ENCODE results near the gene PIP5K1C.

PIP5K1C gene

GRCh38 chr19:3695124-3695733, 5.0 kb downstream of the PIP5K1C start:
- DNase-seq, result no peak

- DNase-seq, result no peak
These were observed 5.7 kb downstream of the PIP5K1C start for GRCh38 chr19:3694361-3695123.

- no peak for DNase-seq
These were observed 7.0 kb downstream of the PIP5K1C start for GRCh38 chr19:3693025-3693925.

- no peak for DNase-seq
These were observed 7.9 kb downstream of the PIP5K1C start for GRCh38 chr19:3692141-3693024.

GRCh38 chr19:3691726-3692125, 8.5 kb downstream of the PIP5K1C start:
- no peak for DNase-seq

- no peak for DNase-seq
These were observed 8.9 kb downstream of the PIP5K1C start for GRCh38 chr19:3691372-3691716.

- DNase-seq, result no peak
These were observed 9.5 kb downstream of the PIP5K1C start for GRCh38 chr19:3690551-3691371.

- no peak for DNase-seq
These were observed 12.2 kb downstream of the PIP5K1C start for GRCh38 chr19:3687774-3688706.

- no peak for DNase-seq
These were observed 12.9 kb downstream of the PIP5K1C start for GRCh38 chr19:3687393-3687773.

- DNase-seq, result no peak
These were observed 15.4 kb downstream of the PIP5K1C start for GRCh38 chr19:3684817-3685410.

- peak in 3 of 51 donors; percentile 16 to 56 (median 34) for DNase-seq
These were observed 16.0 kb downstream of the PIP5K1C start for GRCh38 chr19:3684054-3684816.

GRCh38 chr19:3683405-3684053, 16.7 kb downstream of the PIP5K1C start:
- DNase-seq, result no peak

- DNase-seq, result no peak
These were observed 17.4 kb downstream of the PIP5K1C start for GRCh38 chr19:3682741-3683404.

GRCh38 chr19:3682286-3682685, 18.0 kb downstream of the PIP5K1C start:
- no peak for DNase-seq

GRCh38 chr19:3680939-3681338, 19.3 kb downstream of the PIP5K1C start:
- no peak for DNase-seq

- no peak for DNase-seq
These were observed 20.7 kb downstream of the PIP5K1C start for GRCh38 chr19:3679581-3679980.

- DNase-seq, result no peak
These were observed 21.1 kb downstream of the PIP5K1C start for GRCh38 chr19:3679138-3679537.

Measured in hypothalamus (tissue), 51 donors.